Measurements from ENCODE around the gene CDO1.
A peak's percentile ranks its signal among the peaks of the same experiment; 100 is the strongest.

CDO1 gene

DNA sequence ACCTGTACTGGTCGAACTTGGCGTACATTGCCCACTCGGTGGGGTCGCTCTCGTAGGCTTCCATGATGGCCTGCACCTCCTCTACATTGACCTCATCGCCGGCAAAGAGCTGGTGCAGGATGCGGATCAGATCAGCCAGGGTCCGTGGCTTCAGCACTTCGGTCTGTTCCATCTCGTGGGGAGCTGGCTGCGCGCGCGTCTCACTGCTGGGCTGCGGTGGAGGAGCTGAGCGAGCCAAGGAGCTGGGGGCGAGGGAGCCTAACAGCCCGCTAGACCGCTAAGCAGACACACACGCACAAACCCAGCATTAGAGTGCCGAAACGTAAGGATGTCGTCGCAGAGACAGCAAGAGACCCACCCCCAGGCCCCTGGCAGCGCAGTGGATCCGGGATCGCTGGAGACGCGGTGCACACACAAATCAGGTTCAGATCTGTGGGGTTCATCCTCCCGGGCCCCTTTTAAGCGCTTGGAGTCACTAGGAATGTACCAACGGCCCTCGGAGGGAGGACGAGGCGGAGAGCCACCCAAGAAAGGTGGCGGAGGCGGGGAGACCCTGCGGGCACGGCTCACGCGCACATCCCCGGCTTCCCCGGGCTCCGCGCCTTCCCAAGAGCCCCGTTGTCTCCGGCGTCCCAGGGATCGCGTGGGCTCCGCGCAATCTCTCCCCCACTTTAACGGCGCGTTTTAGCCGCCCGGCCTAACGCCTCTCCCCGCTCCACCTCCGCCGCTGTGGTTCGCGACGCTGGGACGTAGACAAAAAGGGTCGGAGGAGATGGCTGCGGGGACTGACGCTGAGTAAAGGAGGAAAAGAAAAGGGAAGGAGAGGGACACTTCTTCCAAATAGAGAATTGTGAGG lies at the start of gene CDO1:
CDO1 (minus strand) TSS at position 434 of the 856 bp plus-strand sequence; CDS start at position 172, 262 bp downstream.
- no peak for DNase-seq (ENCODE audit: insufficient read length, low spot score)

GRCh38 chr5:115859378-115859777 lies 42.9 kb upstream of the CDO1 start:
- FAIRE-seq (peak; percentile 20), DNase-seq (ENCODE audit: insufficient read length, low spot score) (no peak)
- no peak for TF ChIP-seq POLR2A (IDR thresholded peaks at IDR 0.05; ENCODE audit: low read depth, low read length)

More for the DNA sequence above, at the start of gene CDO1:
- TF ChIP-seq POLR2A (IDR thresholded peaks at IDR 0.05; ENCODE audit: low read depth, low read length) = no peak
- no peak for FAIRE-seq

DNA sequence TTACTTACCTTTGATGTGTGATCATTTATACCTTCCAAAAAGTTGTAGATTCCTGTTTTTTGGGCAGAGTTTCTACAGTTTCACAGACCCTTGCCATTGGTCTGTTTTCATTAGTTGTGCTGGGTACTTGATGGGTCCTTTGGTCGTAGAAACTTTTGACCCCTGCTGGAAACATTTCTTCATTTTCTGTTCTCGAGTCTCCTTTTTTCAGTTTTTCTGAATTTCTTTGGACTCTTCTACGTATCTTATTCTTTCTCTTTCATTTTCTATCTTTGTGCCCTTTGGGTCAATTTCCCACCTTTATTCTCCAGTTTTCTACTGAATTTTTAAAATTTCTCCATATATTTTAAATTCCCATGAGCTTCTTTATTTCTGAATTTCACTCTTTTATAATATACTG lies 41.9 kb upstream of the CDO1 start:
- DNase-seq (ENCODE audit: insufficient read length, low spot score) = no peak
- no peak for TF ChIP-seq POLR2A (IDR thresholded peaks at IDR 0.05; ENCODE audit: low read depth, low read length)
- FAIRE-seq = no peak

GRCh38 chr5:115857626-115858349 lies 41.3 kb upstream of the CDO1 start:
- FAIRE-seq (peak; percentile 45), DNase-seq (ENCODE audit: insufficient read length, low spot score) (no peak)
- no peak for TF ChIP-seq POLR2A (IDR thresholded peaks at IDR 0.05; ENCODE audit: low read depth, low read length)

GRCh38 chr5:115857057-115857479 lies 40.6 kb upstream of the CDO1 start:
- FAIRE-seq = peak; percentile 57

DNA sequence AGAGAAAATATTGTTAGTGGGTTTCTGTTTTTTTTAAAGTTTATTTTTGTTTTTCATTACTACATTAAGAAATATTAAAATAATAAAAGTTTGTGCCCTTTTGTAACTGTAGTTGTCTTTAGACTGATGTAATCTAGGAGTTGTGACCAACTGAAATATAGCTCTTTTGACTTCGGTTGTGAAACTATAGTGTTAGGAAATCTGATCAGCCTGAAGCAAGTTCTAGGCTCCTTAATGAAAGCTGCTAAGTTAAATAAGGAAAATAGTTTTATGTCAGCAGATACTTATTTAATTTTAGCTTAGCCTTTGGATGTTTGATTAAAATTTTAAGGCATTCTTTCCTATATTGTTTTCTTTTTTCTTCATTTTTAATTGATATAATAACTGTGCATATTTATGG lies 39.5 kb upstream of the CDO1 start:
- DNase-seq (ENCODE audit: insufficient read length, low spot score) (no peak), FAIRE-seq (no peak)
- TF ChIP-seq POLR2A (IDR thresholded peaks at IDR 0.05; ENCODE audit: low read depth, low read length) = no peak

More at GRCh38 chr5:115857057-115857479, 40.6 kb upstream of the CDO1 start:
- no peak for DNase-seq (ENCODE audit: insufficient read length, low spot score)
- TF ChIP-seq POLR2A (IDR thresholded peaks at IDR 0.05; ENCODE audit: low read depth, low read length) = no peak

- no peak for FAIRE-seq
- no peak for TF ChIP-seq POLR2A (IDR thresholded peaks at IDR 0.05; ENCODE audit: low read depth, low read length)
- DNase-seq (ENCODE audit: insufficient read length, low spot score) = no peak
Measured at GRCh38 chr5:115854139-115854538, 37.7 kb upstream of the CDO1 start.

DNA sequence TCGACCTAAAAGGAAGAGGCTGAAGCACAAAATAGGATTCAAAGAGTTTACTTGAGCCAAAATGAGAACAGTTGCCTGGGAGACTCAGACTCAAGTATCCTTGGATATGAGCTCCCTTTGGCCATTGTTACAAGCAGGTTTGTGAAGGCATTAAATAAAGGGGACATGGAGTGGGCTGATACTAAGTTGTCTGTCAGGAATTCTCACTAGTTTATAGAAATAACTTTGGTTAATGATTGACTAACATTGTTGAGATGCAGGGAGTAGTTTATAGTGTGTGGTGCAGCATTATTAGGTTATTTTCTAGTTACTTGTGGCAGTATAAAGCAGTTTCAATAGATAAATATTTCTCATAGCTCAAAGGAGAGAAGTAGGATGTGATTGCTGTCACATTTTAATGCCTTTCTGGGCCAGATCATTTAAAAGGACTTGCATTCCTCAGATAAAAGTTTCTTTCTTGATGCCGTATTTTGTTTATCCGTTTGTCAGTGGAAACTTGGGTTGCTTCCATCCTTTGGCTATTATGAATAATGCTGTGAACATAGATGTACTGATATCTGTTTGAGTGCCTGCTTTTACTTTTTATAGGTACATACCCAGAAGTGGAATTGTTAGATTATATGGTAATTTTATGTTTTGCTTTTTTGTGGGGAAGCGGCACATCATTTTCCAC lies 34.4 kb upstream of the CDO1 start:
- FAIRE-seq (no peak), DNase-seq (ENCODE audit: insufficient read length, low spot score) (no peak)
- no peak for TF ChIP-seq POLR2A (IDR thresholded peaks at IDR 0.05; ENCODE audit: low read depth, low read length)

GRCh38 chr5:115849258-115849798 lies 32.9 kb upstream of the CDO1 start:
- FAIRE-seq (no peak), DNase-seq (ENCODE audit: insufficient read length, low spot score) (no peak)
- no peak for TF ChIP-seq POLR2A (IDR thresholded peaks at IDR 0.05; ENCODE audit: low read depth, low read length)

GRCh38 chr5:115847290-115847689 lies 30.8 kb upstream of the CDO1 start:
- no peak for DNase-seq (ENCODE audit: insufficient read length, low spot score)
- FAIRE-seq = no peak
- no peak for TF ChIP-seq POLR2A (IDR thresholded peaks at IDR 0.05; ENCODE audit: low read depth, low read length)

DNA sequence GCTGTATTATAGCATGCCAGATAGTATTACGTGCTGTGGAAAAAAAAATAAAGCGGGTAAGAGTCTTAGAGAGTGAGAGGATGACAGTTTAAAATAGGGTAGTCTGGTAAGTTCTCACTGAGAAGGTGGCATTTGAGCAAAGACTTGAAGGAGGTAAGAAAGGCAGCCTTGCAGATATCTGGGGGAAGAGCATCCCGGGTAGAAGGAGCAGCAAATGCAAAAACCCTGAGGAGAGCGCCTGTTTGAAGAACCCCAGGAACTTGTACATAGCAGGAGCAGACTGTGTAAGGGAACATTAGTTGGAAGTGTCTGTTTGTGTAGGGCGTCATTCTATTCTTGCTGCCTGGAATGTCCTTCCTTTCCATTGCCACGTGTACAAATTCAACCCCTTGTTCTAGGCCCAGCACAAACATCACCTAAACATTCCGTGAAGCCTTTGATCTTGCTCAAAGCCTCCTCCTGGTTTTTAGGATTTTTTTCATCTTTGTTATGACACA lies 27.9 kb upstream of the CDO1 start:
- DNase-seq (ENCODE audit: insufficient read length, low spot score) (no peak), FAIRE-seq (no peak)
- no peak for TF ChIP-seq POLR2A (IDR thresholded peaks at IDR 0.05; ENCODE audit: low read depth, low read length)

DNA sequence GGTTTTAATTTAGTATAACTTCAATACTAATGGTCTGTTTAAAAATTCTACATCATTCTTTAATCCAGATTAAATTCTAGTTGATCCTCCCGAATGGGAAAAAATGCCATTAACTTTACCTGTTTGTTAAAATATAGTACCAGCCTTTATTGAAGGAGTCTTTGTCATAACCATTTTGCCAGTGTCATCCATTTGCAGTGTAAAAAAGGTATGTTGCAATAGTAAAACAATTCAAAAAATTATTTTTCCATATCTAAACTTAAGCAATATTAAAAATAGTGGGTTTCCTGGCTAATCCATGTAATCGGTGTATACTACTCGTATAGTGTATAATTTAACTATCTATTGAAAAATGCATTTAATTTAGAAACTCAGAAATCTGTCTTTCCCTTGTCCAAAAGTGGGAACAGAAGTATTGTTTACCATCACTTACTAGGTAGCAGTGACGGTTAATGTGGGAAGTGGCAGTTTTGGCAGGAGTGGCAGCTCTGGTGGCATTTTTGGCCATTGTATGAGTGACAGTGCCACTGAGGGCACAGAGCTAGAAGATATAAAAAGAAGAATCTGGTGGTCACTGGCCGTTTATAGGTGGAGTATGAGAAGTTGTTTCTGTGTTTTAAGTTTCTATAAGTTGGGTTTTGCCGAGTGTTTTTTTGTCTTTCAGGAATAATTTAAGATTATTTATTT lies 27.1 kb upstream of the CDO1 start:
- DNase-seq (ENCODE audit: insufficient read length, low spot score) (no peak), FAIRE-seq (no peak)
- TF ChIP-seq POLR2A (IDR thresholded peaks at IDR 0.05; ENCODE audit: low read depth, low read length) = no peak

GRCh38 chr5:115842952-115843351 lies 26.5 kb upstream of the CDO1 start:
- TF ChIP-seq POLR2A (IDR thresholded peaks at IDR 0.05; ENCODE audit: low read depth, low read length) = no peak
- DNase-seq (ENCODE audit: insufficient read length, low spot score) = no peak
- no peak for FAIRE-seq

All from H54 (cell line).